Measurements from ENCODE around the gene NARF. TPM values are rescaled to one million over a fixed set of nuclear protein-coding genes. Genes with fewer than 3 reads are reported as not detected.

NARF gene
- total and polyA plus RNA-seq, 2 experiments from 2014 or later, result 113 to 215 TPM

GRCh38 chr17:82486231-82487094 is 27.9 kb downstream of the NARF start:
- peaks cover 7% of the 10 kb centered on the region for H3K4me1 ChIP-seq (ENCODE audit: low read depth)
- TF ChIP-seq CTCF (IDR thresholded peaks at IDR 0.05; ENCODE audit: low read depth, low read length), result no peak
- no peaks in the 10 kb centered on the region for H3K27me3 ChIP-seq
- H3K4me3 ChIP-seq, result no peak overlapping the region
- H3K27ac ChIP-seq, result peak overlapping the region; percentile 43
- H3K9me3 ChIP-seq (ENCODE audit: low read depth), result no peaks in the 10 kb centered on the region
- H3K36me3 ChIP-seq, result peaks cover 57% of the 10 kb centered on the region
- no peak for DNase-seq (ENCODE audit: low read depth in 1 of 2, low spot score in 1 of 2)

- Histone ChIP-seq H3K9me3 (ENCODE audit: low read depth) (no peaks in the 10 kb centered on the region), H3K4me3 (no peak overlapping the region), H3K36me3 (peaks cover 50% of the 10 kb centered on the region), H3K4me1 (ENCODE audit: low read depth) (peaks cover 7% of the 10 kb centered on the region), H3K27me3 (no peaks in the 10 kb centered on the region), H3K27ac (no peak overlapping the region)
- no peak for TF ChIP-seq CTCF (IDR thresholded peaks at IDR 0.05; ENCODE audit: low read depth, low read length)
- no peak for DNase-seq (ENCODE audit: low read depth in 1 of 2, low spot score in 1 of 2)
These were observed 29.4 kb downstream of the NARF start for GRCh38 chr17:82487910-82488309.

GRCh38 chr17:82489117-82489516 is 30.6 kb downstream of the NARF start:
- H3K4me3 ChIP-seq, result no peak overlapping the region
- TF ChIP-seq CTCF (IDR thresholded peaks at IDR 0.05; ENCODE audit: low read depth, low read length), result no peak
- no peaks in the 10 kb centered on the region for H3K27me3 ChIP-seq
- no peaks in the 10 kb centered on the region for H3K4me1 ChIP-seq (ENCODE audit: low read depth)
- DNase-seq (ENCODE audit: low read depth in 1 of 2, low spot score in 1 of 2), result peak in 1 of 2 donors; percentile 36
- peaks cover 41% of the 10 kb centered on the region for H3K36me3 ChIP-seq
- H3K27ac ChIP-seq, result peak overlapping the region; percentile 48
- no peaks in the 10 kb centered on the region for H3K9me3 ChIP-seq (ENCODE audit: low read depth)

- Histone ChIP-seq H3K9me3 (ENCODE audit: low read depth) (no peaks in the 10 kb centered on the region), H3K27me3 (no peaks in the 10 kb centered on the region), H3K36me3 (peaks cover 33% of the 10 kb centered on the region), H3K4me3 (no peak overlapping the region), H3K27ac (no peak overlapping the region), H3K4me1 (ENCODE audit: low read depth) (no peaks in the 10 kb centered on the region)
- DNase-seq (ENCODE audit: low read depth in 1 of 2, low spot score in 1 of 2), result no peak
- TF ChIP-seq CTCF (IDR thresholded peaks at IDR 0.05; ENCODE audit: low read depth, low read length), result no peak
These were observed 31.4 kb downstream of the NARF start for GRCh38 chr17:82489851-82490511.

- DNase-seq (ENCODE audit: low read depth in 1 of 2, low spot score in 1 of 2), result no peak
- no peaks in the 10 kb centered on the region for H3K4me1 ChIP-seq (ENCODE audit: low read depth)
- H3K4me3 ChIP-seq, result no peak overlapping the region
- no peaks in the 10 kb centered on the region for H3K9me3 ChIP-seq (ENCODE audit: low read depth)
- H3K27ac ChIP-seq, result no peak overlapping the region
- peaks cover 27% of the 10 kb centered on the region for H3K36me3 ChIP-seq
- TF ChIP-seq CTCF (IDR thresholded peaks at IDR 0.05; ENCODE audit: low read depth, low read length), result no peak
- H3K27me3 ChIP-seq, result no peaks in the 10 kb centered on the region
These were observed 32.1 kb downstream of the NARF start for GRCh38 chr17:82490512-82491195.

All from cardiac muscle cell (in vitro differentiated cells and primary cell).